HepG2 (cell line): ENCODE data around the gene ACBD3. TPM values are rescaled to one million over a fixed set of nuclear protein-coding genes. Genes with fewer than 3 reads are reported as not detected.

Experiments used
- CREM ChIP-seq, 2 experiments: sonication (generic) in 1 of 2; formaldehyde crosslinking in 1 of 2; IDR thresholded peaks; 2 replicates each; pipeline versions ENCODE4 v1.4.0 to v1.6.1; 2016 to 2020; ENCODE audit warnings: antibody characterized with exemption in 1 of 2, mild to moderate bottlenecking in 1 of 2, missing genetic modification reagents in 1 of 2
- HNF4A ChIP-seq: sonication (generic); formaldehyde crosslinking; IDR thresholded peaks from 2 replicates; pipeline ENCODE4 v1.4.0; 2020; ENCODE audit warnings: missing genetic modification reagents
- HNRNPL ChIP-seq: fragments of 200-400 bp; formaldehyde crosslinking; IDR thresholded peaks from 2 replicates; pipeline ENCODE4 v1.6.1; 2017; ENCODE audit warnings: mild to moderate bottlenecking, low read depth, low read length
- HNRNPLL ChIP-seq: fragments of 200-400 bp; formaldehyde crosslinking; IDR thresholded peaks from 2 replicates; pipeline ENCODE4 v1.6.1; 2017; ENCODE audit warnings: mild to moderate bottlenecking, low read depth, low read length; ENCODE audit not compliant: poor library complexity, severe bottlenecking
- LBX2 ChIP-seq: sonication (generic); formaldehyde crosslinking; IDR thresholded peaks from 2 replicates; pipeline ENCODE4 v1.5.0; 2020; ENCODE audit warnings: missing genetic modification reagents, mild to moderate bottlenecking, borderline replicate concordance
- MAX ChIP-seq: IDR thresholded peaks from 2 replicates; pipeline ENCODE4 v1.6.1; 2012; ENCODE audit warnings: inconsistent platforms
- MED1 ChIP-seq: sonication (generic); formaldehyde crosslinking; IDR thresholded peaks from 2 replicates; pipeline ENCODE4 v1.4.0; 2020; ENCODE audit warnings: missing genetic modification reagents
- MXD3 ChIP-seq: IDR thresholded peaks from 2 replicates; pipeline ENCODE4 v1.6.1; 2016; ENCODE audit warnings: mild to moderate bottlenecking, missing biosample characterization, missing genetic modification reagents
- MZF1 ChIP-seq: sonication (generic); formaldehyde crosslinking; IDR thresholded peaks from 2 replicates; pipeline ENCODE4 v1.8.1; 2023; ENCODE audit warnings: mild to moderate bottlenecking, missing genetic modification reagents, borderline replicate concordance
- NFKB2 ChIP-seq: sonication (generic); formaldehyde crosslinking; IDR thresholded peaks from 2 replicates; pipeline ENCODE4 v1.4.0; 2020; ENCODE audit warnings: missing genetic modification reagents, borderline replicate concordance
- POGZ ChIP-seq: sonication (generic); formaldehyde crosslinking; IDR thresholded peaks from 2 replicates; pipeline ENCODE4 v1.4.0; 2020; ENCODE audit warnings: mild to moderate bottlenecking, missing genetic modification reagents
- SAP130 ChIP-seq: IDR thresholded peaks from 2 replicates; pipeline ENCODE4 v1.6.1; 2016; ENCODE audit warnings: low read depth
- SRSF1 ChIP-seq: fragments of 200-400 bp; formaldehyde crosslinking; optimal IDR thresholded peaks from 2 replicates; pipeline ENCODE3; 2017; ENCODE audit warnings: mild to moderate bottlenecking, low read depth, low read length, moderate library complexity
- SUZ12 ChIP-seq: fragments of 150-350 bp; IDR thresholded peaks from 2 replicates; pipeline ENCODE4 v1.6.1; 2014; ENCODE audit warnings: low read depth, low read length
- TARDBP ChIP-seq: sonication (generic); formaldehyde crosslinking; IDR thresholded peaks from 2 replicates; pipeline ENCODE4 v1.8.0; 2022; ENCODE audit warnings: mild to moderate bottlenecking, missing genetic modification reagents
- TP53 ChIP-seq: sonication (generic); formaldehyde crosslinking; conservative IDR thresholded peaks from 2 replicates; pipeline ENCODE4 v1.4.0; 2020; ENCODE audit warnings: missing genetic modification reagents
- ZFX ChIP-seq: sonication (generic); formaldehyde crosslinking; IDR thresholded peaks from 2 replicates; pipeline ENCODE4 v1.4.0; 2020; ENCODE audit warnings: mild to moderate bottlenecking, low read depth, missing genetic modification reagents, moderate library complexity
- ZNF253 ChIP-seq: sonication (generic); formaldehyde crosslinking; IDR thresholded peaks from 2 replicates; pipeline ENCODE4 v1.8.0; 2022; ENCODE audit warnings: mild to moderate bottlenecking, missing genetic modification reagents, borderline replicate concordance
- ZNF331 ChIP-seq: sonication (generic); formaldehyde crosslinking; IDR thresholded peaks from 2 replicates; pipeline ENCODE4 v1.4.0; 2020; ENCODE audit warnings: missing genetic modification reagents
- ZNF687 ChIP-seq: sonication (generic); formaldehyde crosslinking; IDR thresholded peaks from 2 replicates; pipeline ENCODE4 v1.5.1; 2020; ENCODE audit warnings: mild to moderate bottlenecking, missing genetic modification reagents, moderate library complexity
- ZNF747 ChIP-seq: sonication (generic); formaldehyde crosslinking; IDR thresholded peaks from 2 replicates; pipeline ENCODE4 v1.8.1; 2023; ENCODE audit warnings: missing genetic modification reagents, mild to moderate bottlenecking, borderline replicate concordance
- ZNF768 ChIP-seq: sonication (generic); formaldehyde crosslinking; IDR thresholded peaks from 2 replicates; pipeline ENCODE4 v1.4.0; 2020; ENCODE audit warnings: missing genetic modification reagents
- ZNF879 ChIP-seq: sonication (generic); formaldehyde crosslinking; IDR thresholded peaks from 2 replicates; pipeline ENCODE4 v1.8.1; 2023; ENCODE audit warnings: missing genetic modification reagents
- ZSCAN21 ChIP-seq: sonication (generic); formaldehyde crosslinking; IDR thresholded peaks from 2 replicates; pipeline ENCODE4 v1.8.0; 2022; ENCODE audit warnings: mild to moderate bottlenecking, missing genetic modification reagents, moderate library complexity, borderline replicate concordance
- polyA plus RNA-seq, 8 experiments: library from polyadenylated mRNA; depleted of rRNA in 3 of 8; stranded (reverse) in 7 of 8; unstranded in 1 of 8; fragments of >200 nt; fragmentation: Illumina TruSeq in 4 of 8; extraction: Trizol in 4 of 8; gene quantifications; 2 replicates each; pipeline versions ENCODE4 v1.2.1 to v1.2.3, GENCODE V29; 2011 to 2016; ENCODE audit warnings: low read depth in 4 of 8, missing spikeins in 1 of 8, mixed read lengths in 1 of 8; ENCODE audit not compliant: insufficient read depth in 1 of 8
- total RNA-seq, 5 experiments: library from RNA; depleted of rRNA; stranded (reverse); fragments of >200 nt; fragmentation: Illumina TruSeq; extraction: Trizol; gene quantifications; 2 replicates each; pipeline ENCODE4 v1.2.3, GENCODE V29; 2016; ENCODE audit warnings: low read depth in 1 of 5

ACBD3 gene
- total and polyA plus RNA-seq, 2 of the 13 experiments (the other 11 are each of a cell fraction or from before 2014, with no cell fraction given), result 24.3 to 39.3 TPM

- TF ChIP-seq LBX2 (CRISPR knock-in tag) (peak; percentile 19; the same call in 1 of the 2 replicates), HNRNPL (0 out of 2 replicates have a peak, but pooled peaks have one; percentile 72), ZNF747 (0 out of 2 replicates have a peak, but pooled peaks have one; percentile 35), MED1 (CRISPR knock-in tag) (peak; percentile 51; the same call in 1 of the 2 replicates), MAX (peak; percentile 87), ZNF253 (no peak), ZNF687 (CRISPR knock-in tag) (peak; percentile 97), SRSF1 (no peak), HNF4A (CRISPR knock-in tag) (peak; percentile 83), HNRNPLL (peak; percentile 31), MXD3 (no peak), ZSCAN21 (0 out of 2 replicates have a peak, but pooled peaks have one; percentile 59), ZFX (CRISPR knock-in tag) (peak; percentile 91), TARDBP (CRISPR knock-in tag) (peak; percentile 71; the same call in 1 of the 2 replicates), CREM (IDR thresholded peaks at IDR 0.05) (no peak), CREM (CRISPR knock-in tag; IDR thresholded peaks at IDR 0.05) (no peak), ZNF879 (CRISPR knock-in tag) (no peak), SUZ12 (no peak), NFKB2 (CRISPR knock-in tag) (peak; percentile 43; the same call in 1 of the 2 replicates), MZF1 (CRISPR knock-in tag) (no peak), POGZ (CRISPR knock-in tag) (0 out of 2 replicates have a peak, but pooled peaks have one; percentile 16), ZNF331 (CRISPR knock-in tag) (peak; percentile 23; the same call in 1 of the 2 replicates), SAP130 (peak; percentile 55; the same call in 1 of the 2 replicates), ZNF768 (CRISPR knock-in tag) (peak; percentile 51; the same call in 1 of the 2 replicates), TP53 (CRISPR knock-in tag) (no peak)
Measured at GRCh38 chr1:226135059-226135651, 51.4 kb downstream of the ACBD3 start (continued).
